ENCODE results near the gene MYO3A.

- TF ChIP-seq EZH2 (IDR thresholded peaks at IDR 0.05) (no peak), POLR2AphosphoS5 (IDR thresholded peaks at IDR 0.05; ENCODE audit: borderline replicate concordance, low read depth, low read length) (no peak)
These were observed 281.4 kb downstream of the MYO3A start for GRCh38 chr10:26215396-26215934.

All from SK-N-MC (cell line).